ENCODE measurements around the gene FAM53C. TPM values are rescaled to one million over a fixed set of nuclear protein-coding genes. Genes with fewer than 3 reads are reported as not detected.

FAM53C gene
- total RNA-seq, 1 experiment from 2014 or later, result 39.8 TPM

DNA sequence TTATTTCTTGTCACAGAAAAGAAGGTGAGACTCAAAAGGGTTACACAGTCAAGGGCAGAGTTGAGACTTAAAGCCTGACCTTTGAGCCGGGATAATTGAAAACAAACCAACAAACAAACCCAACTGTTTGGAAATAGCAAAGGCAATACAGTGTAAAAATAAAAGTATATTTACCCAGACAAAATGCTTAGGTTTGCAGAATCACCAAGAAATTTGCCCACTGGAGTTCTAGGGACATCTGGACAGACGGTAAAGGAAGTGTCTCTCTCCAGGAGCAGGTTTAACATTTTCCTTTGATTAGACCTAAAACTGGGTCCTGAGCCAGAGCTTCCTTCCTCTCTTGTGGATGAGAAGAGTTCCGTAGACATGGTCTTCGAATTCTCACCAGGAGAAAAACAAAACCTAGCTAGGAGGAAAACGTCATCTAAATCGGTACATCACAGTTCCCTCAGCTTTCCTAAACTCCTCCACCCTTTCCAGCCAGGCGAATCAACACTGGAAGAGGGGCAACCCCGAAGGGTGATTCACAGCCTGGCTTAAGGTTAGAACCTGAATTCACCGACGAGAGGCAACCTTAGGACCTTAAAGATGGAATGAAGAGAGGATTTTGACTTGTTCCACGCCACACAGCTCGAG, 7.1 kb upstream of the FAM53C start:
- TF ChIP-seq EZH2 (IDR thresholded peaks at IDR 0.05; ENCODE audit: borderline replicate concordance, low read depth, low read length, poor library complexity, severe bottlenecking) (no peak), CTCF (conservative IDR thresholded peaks at IDR 0.05; ENCODE audit: low read depth, low read length) (no peak)
- BruUV-seq (replicated peaks), result TSS peak; percentile 57
- Histone ChIP-seq H3K27ac (ENCODE audit: low read depth, low read length, poor library complexity, severe bottlenecking) (peak overlapping the region; percentile 74), H3K27me3 (replicated peaks; ENCODE audit: insufficient read depth, low read depth, low read length, poor library complexity) (no peaks in the 10 kb centered on the region), H3K9me3 (ENCODE audit: low read depth, low read length, poor library complexity, severe bottlenecking) (no peaks in the 10 kb centered on the region), H3K4me1 (ENCODE audit: insufficient read depth, low read length, poor library complexity, severe bottlenecking) (no peaks in the 10 kb centered on the region), H3K36me3 (ENCODE audit: insufficient read depth, low read length, poor library complexity, severe bottlenecking) (peaks cover 11% of the 10 kb centered on the region), H3K4me3 (ENCODE audit: low read depth, low read length, poor library complexity, severe bottlenecking) (peak overlapping the region; percentile 80)
- POLR2A ChIA-PET (ENCODE audit: low non-redundant PET), result interaction anchor here (0.6 kb wide), 1 partner anchor 126 kb away, joined by 3 read pairs; no protein-coding TSS in a partner anchor
- intact Hi-C loops (cut with micrococcal nuclease; ENCODE audit: unreplicated experiment), result no loop called here
- no peak for DNase-seq (ENCODE audit: low spot score)
- CTCF ChIA-PET, result interaction anchor here (1.2 kb wide), 1 partner anchor 22 kb away, joined by 13 read pairs; the partner anchor contains the start of gene KDM3B

- intact Hi-C loops (cut with micrococcal nuclease; ENCODE audit: unreplicated experiment), result no loop called here
- Histone ChIP-seq H3K27me3 (replicated peaks; ENCODE audit: insufficient read depth, low read depth, low read length, poor library complexity) (no peaks in the 10 kb centered on the region), H3K36me3 (ENCODE audit: insufficient read depth, low read length, poor library complexity, severe bottlenecking) (peaks cover 9% of the 10 kb centered on the region), H3K9me3 (ENCODE audit: low read depth, low read length, poor library complexity, severe bottlenecking) (no peaks in the 10 kb centered on the region), H3K27ac (ENCODE audit: low read depth, low read length, poor library complexity, severe bottlenecking) (peak within 1 kb of the TSS; percentile 74), H3K4me1 (ENCODE audit: insufficient read depth, low read length, poor library complexity, severe bottlenecking) (no peaks in the 10 kb centered on the region), H3K4me3 (ENCODE audit: low read depth, low read length, poor library complexity, severe bottlenecking) (peak within 1 kb of the TSS; percentile 80)
- POLR2A ChIA-PET (ENCODE audit: low non-redundant PET), result interaction anchor here (0.5 to 0.7 kb wide), 4 partner anchors 14 to 1064 kb away, joined by 3 to 4 read pairs (median 3); no protein-coding TSS in a partner anchor
- CTCF ChIA-PET, result interaction anchor here (0.6 to 1.2 kb wide), 2 partner anchors 21 to 1379 kb away, joined by 3 to 13 read pairs; partner anchors contain the start of gene KDM3B
- DNase-seq (ENCODE audit: low spot score), result peak; percentile 100
- no peak for TF ChIP-seq EZH2 (IDR thresholded peaks at IDR 0.05; ENCODE audit: borderline replicate concordance, low read depth, low read length, poor library complexity, severe bottlenecking)
- no peak for TF ChIP-seq CTCF (conservative IDR thresholded peaks at IDR 0.05; ENCODE audit: low read depth, low read length)
- BruUV-seq (replicated peaks), result no TSS peak
These were observed 6.4 kb upstream of the FAM53C start, which contains the start of gene CDC25C for GRCh38 chr5:138331449-138332368. Gene CDC25C, minus strand, starts transcription at chr5:138331804. Its CDS starts 624 bp downstream, at chr5:138331180.

- ChIA-PET POLR2A (ENCODE audit: low non-redundant PET) (no interaction called here), CTCF (no interaction called here)
- Histone ChIP-seq H3K4me3 (ENCODE audit: low read depth, low read length, poor library complexity, severe bottlenecking) (no peak overlapping the region), H3K27ac (ENCODE audit: low read depth, low read length, poor library complexity, severe bottlenecking) (no peak overlapping the region), H3K27me3 (replicated peaks; ENCODE audit: insufficient read depth, low read depth, low read length, poor library complexity) (no peaks in the 10 kb centered on the region), H3K9me3 (ENCODE audit: low read depth, low read length, poor library complexity, severe bottlenecking) (no peaks in the 10 kb centered on the region), H3K36me3 (ENCODE audit: insufficient read depth, low read length, poor library complexity, severe bottlenecking) (no peaks in the 10 kb centered on the region), H3K4me1 (ENCODE audit: insufficient read depth, low read length, poor library complexity, severe bottlenecking) (peaks cover 4% of the 10 kb centered on the region)
- intact Hi-C loops (cut with micrococcal nuclease; ENCODE audit: unreplicated experiment), result no loop called here
- BruUV-seq (replicated peaks), result no TSS peak
- no peak for DNase-seq (ENCODE audit: low spot score)
- TF ChIP-seq EZH2 (IDR thresholded peaks at IDR 0.05; ENCODE audit: borderline replicate concordance, low read depth, low read length, poor library complexity, severe bottlenecking) (no peak), CTCF (conservative IDR thresholded peaks at IDR 0.05; ENCODE audit: low read depth, low read length) (no peak)
These were observed 3.1 kb upstream of the FAM53C start for GRCh38 chr5:138334867-138335447.

All from A673 (cell line).